ENCODE data around the gene SQSTM1.

SQSTM1 gene

GRCh38 chr5:179875741-179876609, 55.3 kb downstream of the SQSTM1 start:
- no peak for DNase-seq

- no peak for DNase-seq
Measured at GRCh38 chr5:179876610-179876952, 55.9 kb downstream of the SQSTM1 start.

- DNase-seq, result no peak
Measured at GRCh38 chr5:179878222-179879002, 57.7 kb downstream of the SQSTM1 start.

- no peak for DNase-seq
Measured at GRCh38 chr5:179879003-179879689, 58.4 kb downstream of the SQSTM1 start.

- no peak for DNase-seq
Measured at GRCh38 chr5:179879690-179880010, 58.9 kb downstream of the SQSTM1 start.

GRCh38 chr5:179880066-179880650, 59.5 kb downstream of the SQSTM1 start:
- DNase-seq, result no peak

- DNase-seq, result no peak
Measured at GRCh38 chr5:179880848-179881590, 60.3 kb downstream of the SQSTM1 start.

GRCh38 chr5:179882338-179882737, 61.6 kb downstream of the SQSTM1 start:
- no peak for DNase-seq

- DNase-seq, result no peak
Measured at GRCh38 chr5:179883163-179883562, 62.5 kb downstream of the SQSTM1 start.

- no peak for DNase-seq
Measured at GRCh38 chr5:179885491-179886090, 64.9 kb downstream of the SQSTM1 start.

GRCh38 chr5:179886190-179886911, 65.6 kb downstream of the SQSTM1 start:
- DNase-seq, result no peak

GRCh38 chr5:179887095-179887494, 66.4 kb downstream of the SQSTM1 start:
- DNase-seq, result no peak
